Endothelial cell of umbilical vein (primary cell): Measurements from ENCODE around the gene VAC14. TPM values are rescaled to one million over a fixed set of nuclear protein-coding genes. Genes with fewer than 3 reads are reported as not detected.

Experiments used
- BruUV-seq: library from RNA; stranded (reverse); fragments of 400-500 nt; replicated peaks from 2 replicates; lab custom pipeline; 2021; lab: Mats Ljungman, UMichigan
- CTCF ChIA-PET: fragments of 300-600, 350-600 bp; sonication (Branson Sonifier 250); formaldehyde crosslinking; loops from one replicate; lab custom pipeline; 2021; ENCODE audit warnings: antibody characterized with exemption, inconsistent platforms; lab: Charles Lee
- POLR2A ChIA-PET: fragments of 300-600, 350-600 bp; sonication (Branson Sonifier 250); formaldehyde crosslinking; loops from one replicate; lab custom pipeline; 2021; ENCODE audit warnings: antibody characterized with exemption, inconsistent platforms; lab: Charles Lee
- DNase-seq: peaks from one replicate; pipeline ENCODE4 v3.0.0-alpha.2; 2011; ENCODE audit warnings: low read depth, low spot score
- FAIRE-seq: peaks from 2 replicates; lab custom pipeline; 2011; peaks lifted over from hg19 to GRCh38; lab: Jason Lieb, UNC
- H2AFZ ChIP-seq: 2 replicates; pipeline ENCODE4 v1.6.0; 2012; ENCODE audit warnings: low read depth, low read length, control low read depth, inconsistent platforms
- H3K27ac ChIP-seq: 2 replicates; pipeline ENCODE4 v1.5.1; 2011; ENCODE audit warnings: low read depth, mild to moderate bottlenecking, control low read depth, low read length, moderate library complexity; ENCODE audit not compliant: insufficient read depth
- H3K27me3 ChIP-seq, 2 experiments: 2 replicates each; pipeline versions ENCODE4 v1.6.0 to v1.6.1; 2011; ENCODE audit warnings: low read length in 2 of 2, mixed read lengths in 1 of 2; ENCODE audit not compliant: control insufficient read depth in 2 of 2, insufficient read depth in 2 of 2
- H3K36me3 ChIP-seq, 2 experiments: 2 replicates in 1 of 2; 3 replicates in 1 of 2; pipeline ENCODE4 v1.5.1; 2011; ENCODE audit warnings: low read length in 2 of 2, mild to moderate bottlenecking in 1 of 2, moderate library complexity in 1 of 2; ENCODE audit not compliant: control insufficient read depth in 2 of 2, insufficient read depth in 2 of 2; ENCODE audit errors: extremely low read depth in 1 of 2
- H3K4me1 ChIP-seq: 3 replicates; pipeline ENCODE4 v1.5.1; 2011; ENCODE audit warnings: mild to moderate bottlenecking, low read length; ENCODE audit not compliant: control insufficient read depth, insufficient read depth; ENCODE audit errors: extremely low read depth
- H3K4me2 ChIP-seq: 2 replicates; pipeline ENCODE4 v1.6.1; 2011; ENCODE audit warnings: low read length, control low read depth, mixed read lengths; ENCODE audit not compliant: insufficient read depth
- H3K4me3 ChIP-seq, 3 experiments: fragments of 200-600 bp in 1 of 3; sonication (generic), shearing (Covaris generic) in 1 of 3; replicated peaks in 1 of 3; 2 replicates each; pipeline ENCODE4 v1.5.1; 2011 to 2016; ENCODE audit warnings: control low read depth in 3 of 3, low read length in 3 of 3, mild to moderate bottlenecking in 2 of 3, inconsistent platforms in 1 of 3, low read depth in 1 of 3, moderate library complexity in 1 of 3; ENCODE audit not compliant: insufficient read depth in 1 of 3
- H3K79me2 ChIP-seq: 2 replicates; pipeline ENCODE4 v1.6.0; 2012; ENCODE audit warnings: low read length, inconsistent platforms; ENCODE audit not compliant: control insufficient read depth, insufficient read depth
- H3K9ac ChIP-seq: replicated peaks from 2 replicates; pipeline ENCODE3; 2011; ENCODE audit warnings: low read length, control low read depth; ENCODE audit not compliant: insufficient read depth; ENCODE audit errors: extremely low read depth
- H3K9me1 ChIP-seq: replicated peaks from 3 replicates; pipeline ENCODE4 v1.6.0; 2011; ENCODE audit warnings: mild to moderate bottlenecking, low read length; ENCODE audit not compliant: control insufficient read depth, insufficient read depth; ENCODE audit errors: extremely low read depth
- H3K9me3 ChIP-seq: replicated peaks from 2 replicates; pipeline ENCODE4 v1.5.1; 2012; ENCODE audit warnings: low read length, inconsistent platforms; ENCODE audit not compliant: control insufficient read depth, insufficient read depth
- H4K20me1 ChIP-seq: replicated peaks from 2 replicates; pipeline ENCODE3; 2011; ENCODE audit warnings: mild to moderate bottlenecking, low read length; ENCODE audit not compliant: control insufficient read depth, insufficient read depth; ENCODE audit errors: extremely low read depth
- CTCF ChIP-seq, 2 donors: IDR thresholded peaks; 1 replicate in 1 of 2; 2 replicates in 1 of 2; pipeline ENCODE4 v1.5.1; 2011; ENCODE audit warnings: low read length in 2 of 2, mild to moderate bottlenecking in 2 of 2, moderate library complexity in 2 of 2, control low read depth in 1 of 2, inconsistent platforms in 1 of 2, low read depth in 1 of 2; ENCODE audit not compliant: insufficient read depth in 1 of 2; ENCODE audit errors: extremely low read depth in 1 of 2
- EZH2 ChIP-seq: IDR thresholded peaks from 2 replicates; pipeline ENCODE4 v1.6.1; 2012; ENCODE audit warnings: borderline replicate concordance, low read depth, mild to moderate bottlenecking, moderate library complexity, low read length, inconsistent platforms; ENCODE audit not compliant: severe bottlenecking
- FOS ChIP-seq: IDR thresholded peaks from 2 replicates; pipeline ENCODE4 v1.6.1; 2011; ENCODE audit warnings: mild to moderate bottlenecking, low read length, moderate library complexity, borderline replicate concordance; ENCODE audit not compliant: insufficient read depth
- GATA2 ChIP-seq: IDR thresholded peaks from 2 replicates; pipeline ENCODE4 v1.7.0; 2011; ENCODE audit warnings: low read depth, mild to moderate bottlenecking, moderate library complexity, mixed read lengths, low read length; ENCODE audit not compliant: insufficient read length, insufficient read depth
- JUN ChIP-seq: IDR thresholded peaks from 2 replicates; pipeline ENCODE4 v1.6.1; 2011; ENCODE audit warnings: borderline replicate concordance, low read depth; ENCODE audit not compliant: insufficient read length, insufficient read depth
- MAX ChIP-seq: IDR thresholded peaks from 2 replicates; pipeline ENCODE4 v1.6.1; 2011; ENCODE audit not compliant: insufficient read depth, insufficient read length
- MYC ChIP-seq: IDR thresholded peaks from one replicate; pipeline ENCODE4 v1.6.1; 2011; ENCODE audit warnings: mild to moderate bottlenecking, low read depth, low read length
- POLR2A ChIP-seq: IDR thresholded peaks from 2 replicates; pipeline ENCODE4 v1.6.1; 2012; ENCODE audit warnings: low read depth, mild to moderate bottlenecking, control low read depth, low read length
- dilution Hi-C: fragments of 300-500 bp; cut with MboI; formaldehyde crosslinking; loops from one replicate; pipeline ENCODE4 v1.15.0; 2019; ENCODE audit warnings: low sequenced_read_pairs; ENCODE audit not compliant: extremely low pct_ligation_motif_present
- intact Hi-C: fragments of 100-400 bp; cut with micrococcal nuclease; formaldehyde crosslinking; loops from one replicate; pipeline ENCODE4 v1.10.0; 2022
- polyA plus RNA-seq, 4 experiments: library from polyadenylated mRNA; depleted of rRNA in 3 of 4; stranded (reverse) in 3 of 4; unstranded in 1 of 4; fragments of >200 nt; gene quantifications; 2 replicates each; pipeline versions ENCODE4 v1.2.1 to v1.2.3, GENCODE V29; 2011 to 2012; ENCODE audit warnings: missing spikeins in 1 of 4
- total RNA-seq: library from RNA; stranded (reverse); gene quantifications from 2 replicates; pipeline ENCODE4 v1.2.3, GENCODE V29; 2021

The VAC14 gene
- total and polyA plus RNA-seq, 2 donors (not counting 3 experiments of a cell fraction or from before 2014, with no cell fraction given) = 37.6 to 57.9 TPM

- Histone ChIP-seq H3K4me1 (no peaks in the 10 kb centered on the region), H4K20me1 (no peaks in the 10 kb centered on the region), H3K9me3 (no peaks in the 10 kb centered on the region), H3K36me3 (peaks cover 13 to 45% of the 10 kb centered on the region in 2 experiments), H3K79me2 (peaks cover 14% of the 10 kb centered on the region), H3K4me3 (no peak overlapping the region), H2AFZ (no peak overlapping the region), H3K9me1 (no peaks in the 10 kb centered on the region), H3K27me3 (no peaks in the 10 kb centered on the region), H3K4me2 (no peak overlapping the region), H3K9ac (no peak overlapping the region), H3K27ac (no peak overlapping the region)
- dilution Hi-C loops (no loop called here), intact Hi-C loops (no loop called here)
- TF ChIP-seq GATA2 (no peak), MYC (no peak), EZH2 (no peak), CTCF (IDR thresholded peaks at IDR 0.05; ENCODE audit: extremely low read depth in 1 of 2, insufficient read depth in 1 of 2, low read depth in 1 of 2, low read length in 2 of 2) (no peak), MAX (no peak), JUN (no peak), FOS (no peak), POLR2A (no peak)
- CTCF ChIA-PET = interaction anchor here (1.2 to 7.8 kb wide), 5 partner anchors 18 to 634 kb away, joined by 3 to 144 read pairs (median 5); no protein-coding TSS in a partner anchor
- no peak for DNase-seq
- POLR2A ChIA-PET = no interaction called here
- no TSS peak for BruUV-seq
- FAIRE-seq = no peak
Measured at GRCh38 chr16:70678121-70678897, 122.6 kb downstream of the VAC14 start.
